ENCODE measurements around the gene GSC.
"Not testable (repeated sequence)": the region's sequence is repeated elsewhere in the genome, so short reads cannot be mapped to it uniquely, and the experiment has no call there.

GSC gene

GRCh38 chr14:94738097-94738496 lies 31.8 kb downstream of the GSC start:
- DNase-seq, result no peak

DNA sequence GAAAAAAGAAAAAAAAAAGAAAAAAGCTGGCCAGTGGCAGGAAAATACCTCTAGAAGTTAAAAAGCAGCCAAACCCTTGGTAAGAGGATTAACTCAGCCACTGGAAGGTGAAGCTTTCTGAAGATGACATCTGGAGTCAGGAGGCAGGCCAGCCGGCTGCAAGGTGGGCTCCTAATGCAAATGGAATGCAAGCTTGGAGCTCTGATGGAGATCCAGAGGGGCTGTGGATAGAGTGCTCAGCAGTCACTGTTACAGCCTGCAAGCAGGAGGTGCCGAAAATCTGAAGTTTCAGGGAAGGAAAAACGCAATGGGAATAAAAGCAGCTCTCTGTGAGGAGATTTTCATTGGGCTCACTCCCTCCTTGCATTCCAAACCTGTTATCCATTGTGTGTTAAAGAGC lies 41.0 kb downstream of the GSC start:
- DNase-seq, result no peak

- DNase-seq, result not testable (repeated sequence)
Observed at GRCh38 chr14:94728440-94728839, 41.5 kb downstream of the GSC start.

- not testable (repeated sequence) for DNase-seq
Observed at GRCh38 chr14:94726649-94727048, 43.3 kb downstream of the GSC start.

- no peak for DNase-seq
Observed at GRCh38 chr14:94724993-94725392, 44.9 kb downstream of the GSC start.

DNA sequence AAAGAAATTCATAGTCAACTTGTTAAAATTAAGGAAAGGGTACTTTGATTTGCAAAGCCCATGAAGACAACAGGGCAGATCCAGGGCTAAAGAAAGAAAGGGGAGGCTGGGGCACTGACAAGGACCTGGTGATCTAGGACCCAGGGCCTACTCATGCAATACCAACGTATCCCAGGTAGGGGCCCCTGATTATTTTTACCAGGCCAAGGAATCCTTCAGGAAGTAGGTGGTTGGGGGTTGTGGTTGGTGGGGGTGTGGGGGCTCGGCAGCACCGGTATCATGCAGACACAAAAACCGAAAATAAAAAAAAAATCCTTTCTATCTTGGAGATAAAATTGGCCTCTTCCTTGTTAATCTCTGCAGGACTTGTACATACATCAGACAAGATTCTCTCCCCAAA lies 47.5 kb downstream of the GSC start:
- no peak for DNase-seq

All from NCI-H2029 (cell line).